ENCODE results near the gene CCDC80.

CCDC80 gene

DNA sequence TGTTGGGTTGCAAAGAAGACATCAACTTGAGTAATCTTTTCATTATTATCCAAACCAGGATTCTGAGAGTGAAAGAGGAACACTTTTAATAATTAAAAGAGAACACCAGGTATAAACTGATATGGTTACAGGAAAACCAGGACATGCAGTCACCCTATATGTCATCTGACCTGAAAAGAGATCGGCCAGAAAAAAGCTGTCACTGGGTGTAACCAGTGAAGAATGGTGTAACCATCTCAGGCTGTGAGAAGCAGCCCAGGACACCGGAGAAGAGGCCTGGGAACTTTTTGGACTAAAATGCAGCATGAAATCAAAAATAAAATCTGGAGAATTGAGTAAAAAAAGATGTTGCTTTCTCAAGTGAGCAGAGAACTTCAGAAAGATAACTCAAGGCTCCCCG lies 10.1 kb upstream of the CCDC80 start:
- in situ Hi-C loops (cut with MboI; ENCODE audit: low pct_unique_long_range_greater_than_20kb, low sequenced_read_pairs, unreplicated experiment): no loop called here
- no peak for TF ChIP-seq CTCF (IDR thresholded peaks at IDR 0.05; ENCODE audit: extremely low read depth, insufficient read depth, missing control alignments)
- no peak for DNase-seq (ENCODE audit: low spot score)

DNA sequence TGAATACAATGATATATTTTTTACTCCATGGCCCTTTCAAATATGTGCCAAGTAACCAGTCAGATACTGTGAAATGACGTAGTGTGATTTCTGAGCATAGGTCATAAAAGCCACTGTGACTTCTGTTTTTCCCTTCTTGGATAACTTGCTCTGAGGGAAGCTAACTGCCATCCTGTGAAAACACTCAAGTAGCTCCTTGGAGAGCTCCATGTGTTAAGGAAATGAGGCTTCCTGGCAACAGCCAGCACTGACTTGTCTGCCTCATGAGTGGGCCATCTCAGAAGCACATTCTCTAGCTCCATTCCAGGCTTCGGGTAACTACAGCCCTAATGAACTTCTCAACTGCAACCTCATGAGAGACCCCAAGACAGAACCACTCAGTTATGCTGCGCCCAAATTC lies 9.5 kb upstream of the CCDC80 start:
- no peak for DNase-seq (ENCODE audit: low spot score)
- TF ChIP-seq CTCF (IDR thresholded peaks at IDR 0.05; ENCODE audit: extremely low read depth, insufficient read depth, missing control alignments): no peak
- in situ Hi-C loops (cut with MboI; ENCODE audit: low pct_unique_long_range_greater_than_20kb, low sequenced_read_pairs, unreplicated experiment): no loop called here

GRCh38 chr3:112649478-112649735 lies 8.5 kb upstream of the CCDC80 start:
- in situ Hi-C loops (cut with MboI; ENCODE audit: low pct_unique_long_range_greater_than_20kb, low sequenced_read_pairs, unreplicated experiment): loop anchor here (10.0 kb wide), 2 partner anchors 85 to 335 kb away; no protein-coding TSS in a partner anchor
- TF ChIP-seq CTCF (IDR thresholded peaks at IDR 0.05; ENCODE audit: extremely low read depth, insufficient read depth, missing control alignments): no peak
- DNase-seq (ENCODE audit: low spot score): no peak

DNA sequence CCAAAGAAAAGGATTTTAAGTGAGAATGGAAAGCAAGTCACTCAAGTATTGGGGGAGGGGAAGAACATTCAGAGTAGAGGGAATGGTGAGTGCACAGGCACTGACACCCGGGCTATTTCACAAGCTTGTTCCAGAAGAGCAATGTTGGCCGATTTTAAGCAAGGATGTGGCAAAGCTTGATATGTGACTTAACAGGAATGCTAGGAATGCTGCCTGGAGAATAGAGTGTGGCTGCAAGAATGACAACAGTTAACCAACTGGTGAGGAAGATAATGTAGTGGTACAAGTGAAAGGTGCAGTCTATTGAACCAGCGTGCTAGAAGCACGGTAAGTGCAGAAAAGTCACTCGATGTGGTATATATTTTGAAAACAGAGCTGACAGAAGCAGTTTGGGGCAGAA lies 6.2 kb upstream of the CCDC80 start:
- no peak for DNase-seq (ENCODE audit: low spot score)
- no peak for TF ChIP-seq CTCF (IDR thresholded peaks at IDR 0.05; ENCODE audit: extremely low read depth, insufficient read depth, missing control alignments)
- in situ Hi-C loops (cut with MboI; ENCODE audit: low pct_unique_long_range_greater_than_20kb, low sequenced_read_pairs, unreplicated experiment): loop anchor here (10.0 kb wide), 2 partner anchors 88 to 338 kb away; no protein-coding TSS in a partner anchor

GRCh38 chr3:112646623-112647022 lies 5.7 kb upstream of the CCDC80 start:
- no peak for TF ChIP-seq CTCF (IDR thresholded peaks at IDR 0.05; ENCODE audit: extremely low read depth, insufficient read depth, missing control alignments)
- in situ Hi-C loops (cut with MboI; ENCODE audit: low pct_unique_long_range_greater_than_20kb, low sequenced_read_pairs, unreplicated experiment): loop anchor here (10.0 kb wide), 2 partner anchors 88 to 338 kb away; no protein-coding TSS in a partner anchor
- DNase-seq (ENCODE audit: low spot score): no peak

DNA sequence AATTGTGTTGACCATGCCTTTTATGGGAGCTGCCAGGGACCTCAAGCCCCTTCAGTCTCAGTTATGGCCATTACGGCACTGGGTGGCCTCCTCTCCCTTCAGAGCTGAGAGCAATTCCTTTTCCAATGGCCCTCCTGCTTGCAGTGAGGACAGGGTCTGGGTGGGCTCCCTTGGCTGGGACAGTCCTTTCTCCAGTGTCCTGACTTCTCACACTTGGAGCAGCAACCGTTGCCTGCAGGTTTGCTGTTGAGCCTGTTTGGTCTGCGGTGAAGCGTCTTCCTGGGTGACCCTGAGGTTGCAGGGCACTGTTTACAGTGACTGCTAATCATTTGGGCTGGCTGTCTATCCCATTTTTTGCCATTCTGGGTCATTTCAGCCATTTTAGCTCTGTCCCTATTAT lies 3.5 kb upstream of the CCDC80 start:
- DNase-seq (ENCODE audit: low spot score): no peak
- no peak for TF ChIP-seq CTCF (IDR thresholded peaks at IDR 0.05; ENCODE audit: extremely low read depth, insufficient read depth, missing control alignments)
- in situ Hi-C loops (cut with MboI; ENCODE audit: low pct_unique_long_range_greater_than_20kb, low sequenced_read_pairs, unreplicated experiment): loop anchor here (10.0 kb wide), 2 partner anchors 90 to 340 kb away; no protein-coding TSS in a partner anchor
